Aorta (tissue), 5 donors: ENCODE measurements around the gene STK32B. TPM values are rescaled to one million over a fixed set of nuclear protein-coding genes. Genes with fewer than 3 reads are reported as not detected.
"Not testable (repeated sequence)": the region's sequence is repeated elsewhere in the genome, so short reads cannot be mapped to it uniquely, and the experiment has no call there.

Experiments
- ATAC-seq: fragments of 200-7000 bp; cut with Tn5 transposase; one replicate; pipeline ENCODE4 v1.9.1; 2022; ENCODE audit warnings: moderate library complexity; ENCODE audit not compliant: low FRiP score
- DNase-seq, 2 donors: peaks; one replicate each; pipeline ENCODE4 v3.0.0-alpha.2; 2020
- H3K27ac ChIP-seq, 2 donors: one replicate each; pipeline ENCODE4 v1.5.1; 2013; ENCODE audit warnings: low read length in 2 of 2, mild to moderate bottlenecking in 2 of 2, moderate library complexity in 2 of 2, control low read depth in 1 of 2, inconsistent platforms in 1 of 2, low read depth in 1 of 2
- H3K27me3 ChIP-seq, 2 donors: one replicate each; pipeline ENCODE4 v1.6.1; 2013; ENCODE audit warnings: control low read depth in 1 of 2, low read length in 1 of 2, mild to moderate bottlenecking in 1 of 2, moderate library complexity in 1 of 2; ENCODE audit not compliant: insufficient read depth in 2 of 2, control insufficient read depth in 1 of 2
- H3K36me3 ChIP-seq, 2 donors: one replicate each; pipeline ENCODE4 v1.6.1; 2013; ENCODE audit warnings: control low read depth in 1 of 2, low read length in 1 of 2, mild to moderate bottlenecking in 1 of 2; ENCODE audit not compliant: insufficient read depth in 2 of 2, control insufficient read depth in 1 of 2
- H3K4me1 ChIP-seq, 2 donors: one replicate each; pipeline ENCODE4 v1.6.1; 2013; ENCODE audit warnings: low read length in 2 of 2, control low read depth in 1 of 2, mild to moderate bottlenecking in 1 of 2, moderate library complexity in 1 of 2; ENCODE audit not compliant: insufficient read depth in 2 of 2, control insufficient read depth in 1 of 2
- H3K4me3 ChIP-seq, 2 donors: one replicate each; pipeline ENCODE4 v1.5.1; 2013; ENCODE audit warnings: low read length in 2 of 2, control low read depth in 1 of 2, mild to moderate bottlenecking in 1 of 2
- H3K9me3 ChIP-seq: one replicate; pipeline ENCODE4 v1.6.1; 2013; ENCODE audit warnings: mild to moderate bottlenecking, low read length; ENCODE audit not compliant: control insufficient read depth
- WGBS, 2 donors: extraction: QIAGEN DNeasy Blood & Tissue Kit; methylation state at CpG; one replicate each; pipeline ENCODE4 v1.1.7; 2013; 5-methylcytosine and 5-hydroxymethylcytosine counted together
- intact Hi-C, 2 donors: fragments of 100-400 bp; cut with DNase I; formaldehyde crosslinking; loops; one replicate each; pipeline versions ENCODE4 v1.14.2 to v1.15.0; 2022
- polyA plus RNA-seq, 2 donors: library from polyadenylated mRNA; stranded (reverse); fragments of 200-250 nt; gene quantifications; one replicate each; pipeline ENCODE4 v1.2.3, GENCODE V29; 2013
- total RNA-seq, 2 donors: library from RNA; stranded (reverse); fragmentation: NEBNext Ultra II Directional; extraction: Animal tissue kit (Norgen Biotek cat#: 25700); gene quantifications; one replicate each; pipeline ENCODE4 v1.2.1, GENCODE V29; 2021
- donor health status: healthy with polysubstance abuse.
- donor health status: Bipolar disorder and iron deficiency.
- donor health status: DM: no; HTN: no; CAD: no.
- donor health status: DM: no; HTN: no; CAD: no.
- donor health status: DM: yes; HTN: yes; CAD: no.

Gene STK32B
- total and polyA plus RNA-seq, 4 donors: 0.63 to 4.1 (median 1.9) TPM

DNA sequence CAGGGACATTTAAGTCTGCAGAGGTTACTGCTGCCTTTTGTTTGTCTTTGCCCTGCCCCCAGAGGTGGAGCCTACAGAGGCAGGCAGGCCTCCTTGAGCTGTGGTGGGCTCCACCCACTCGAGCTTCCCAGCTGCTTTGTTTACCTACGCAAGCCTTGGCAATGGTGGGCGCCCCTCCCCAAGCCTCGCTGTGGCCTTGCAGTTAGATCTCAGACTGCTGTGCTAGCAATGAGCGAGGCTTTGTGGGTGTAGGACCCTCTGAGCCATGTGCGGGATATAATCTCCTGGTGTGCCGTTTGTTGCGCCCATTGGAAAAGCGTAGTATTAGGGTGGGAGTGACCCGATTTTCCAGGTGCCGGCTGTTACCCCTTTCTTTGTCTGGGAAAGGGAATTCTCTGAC, 124.6 kb downstream of the STK32B start:
- intact Hi-C loops, H3K4me3 ChIP-seq, H3K36me3 ChIP-seq, H3K9me3 ChIP-seq, ATAC-seq, H3K27me3 ChIP-seq, H3K27ac ChIP-seq, H3K4me1 ChIP-seq: not testable (repeated sequence)
- 92 to 94% methylated on average over 11 of the region's 11 CpGs for WGBS, 2 donors
- DNase-seq: peak in 1 of 2 donors; percentile 57

DNA sequence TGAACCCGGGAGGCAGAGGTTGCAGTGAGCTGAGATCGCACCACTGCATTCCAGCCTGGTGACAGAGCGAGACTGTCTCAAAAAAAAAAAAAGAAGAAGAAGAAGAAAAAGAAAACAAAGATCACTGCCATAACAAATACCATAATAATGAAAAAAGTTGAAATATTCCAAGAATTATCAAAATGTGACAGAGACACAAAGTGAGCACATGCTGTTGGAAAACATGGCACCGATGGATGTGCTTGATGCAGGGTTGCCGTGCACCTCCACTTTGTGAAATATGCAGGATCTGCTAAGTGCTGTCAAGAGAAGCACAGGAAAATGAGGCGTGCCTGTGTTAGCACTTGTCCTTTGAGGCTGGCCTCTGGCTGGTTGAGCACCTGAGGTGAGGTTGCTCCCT, 133.3 kb downstream of the STK32B start:
- H3K27ac ChIP-seq: no peak overlapping the region
- ATAC-seq (no peak), DNase-seq (no peak)
- no peak overlapping the region for H3K4me3 ChIP-seq
- intact Hi-C loops: no loop called here
- no peaks in the 10 kb centered on the region for H3K4me1 ChIP-seq
- H3K36me3 ChIP-seq: no peaks in the 10 kb centered on the region
- 48 to 71% methylated on average over 4 to 6 of the region's 6 CpGs for WGBS, 2 donors
- H3K27me3 ChIP-seq: no peaks in the 10 kb centered on the region
- no peaks in the 10 kb centered on the region for H3K9me3 ChIP-seq

GRCh38 chr4:5185551-5185950, 134.3 kb downstream of the STK32B start:
- Histone ChIP-seq H3K4me1 (no peaks in the 10 kb centered on the region), H3K9me3 (no peaks in the 10 kb centered on the region), H3K27ac (no peak overlapping the region), H3K27me3 (no peaks in the 10 kb centered on the region), H3K4me3 (no peak overlapping the region), H3K36me3 (no peaks in the 10 kb centered on the region)
- ATAC-seq (no peak), DNase-seq (no peak)
- intact Hi-C loops: no loop called here
- WGBS, 2 donors: 89 to 90% methylated on average over 6 of the region's 6 CpGs

DNA sequence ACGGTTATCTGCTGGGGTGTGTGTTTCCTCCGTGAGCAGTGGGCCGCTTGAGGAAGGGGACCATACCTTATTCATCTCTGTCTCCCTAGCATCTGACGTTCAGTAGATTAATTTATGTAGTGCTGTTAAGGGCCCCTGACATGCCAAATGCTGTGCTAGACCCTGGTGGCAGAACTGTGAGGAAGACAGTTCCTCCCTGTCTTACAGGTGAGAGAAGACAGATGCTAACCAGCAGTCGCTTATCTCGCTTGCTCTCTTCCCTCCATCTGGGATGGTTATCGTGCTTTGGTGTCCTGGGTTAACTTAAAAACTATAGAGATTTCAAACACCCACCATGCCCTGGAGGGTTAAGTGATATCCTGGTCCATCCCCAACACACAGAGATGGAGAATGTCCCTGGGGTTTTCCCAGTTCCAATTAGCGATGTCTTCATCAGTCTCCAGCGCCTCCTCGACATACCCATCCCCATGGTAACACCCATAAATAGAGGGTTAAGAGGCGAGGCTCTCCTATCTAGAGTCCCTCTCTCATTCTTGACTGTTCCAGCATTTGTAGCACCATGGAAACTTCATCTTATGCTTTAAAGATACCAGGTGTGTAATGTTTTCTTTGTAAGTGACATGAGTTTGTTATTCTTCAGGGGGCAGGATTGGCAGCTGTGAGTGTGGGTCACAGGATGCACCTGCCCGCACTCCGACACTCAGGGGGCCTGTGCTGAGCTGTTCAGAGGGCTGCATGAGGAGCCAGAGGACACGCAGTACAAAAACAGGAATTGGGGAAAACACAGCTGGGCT, 135.2 kb downstream of the STK32B start:
- DNase-seq: no peak
- H3K27ac ChIP-seq: no peak overlapping the region
- no peaks in the 10 kb centered on the region for H3K27me3 ChIP-seq
- no peak overlapping the region for H3K4me3 ChIP-seq
- H3K9me3 ChIP-seq: no peaks in the 10 kb centered on the region
- WGBS, 2 donors: 87 to 88% methylated on average over 14 of the region's 14 CpGs
- no peaks in the 10 kb centered on the region for H3K36me3 ChIP-seq
- intact Hi-C loops: no loop called here
- ATAC-seq: no peak
- H3K4me1 ChIP-seq: no peaks in the 10 kb centered on the region

- DNase-seq: no peak
- no peak overlapping the region for H3K4me3 ChIP-seq
- H3K36me3 ChIP-seq: no peaks in the 10 kb centered on the region
- no peak overlapping the region for H3K27ac ChIP-seq
- no peaks in the 10 kb centered on the region for H3K9me3 ChIP-seq
- no peak for ATAC-seq
- H3K4me1 ChIP-seq: no peaks in the 10 kb centered on the region
- intact Hi-C loops: no loop called here
- no peaks in the 10 kb centered on the region for H3K27me3 ChIP-seq
- WGBS, 2 donors: 72 to 88% methylated on average over 10 of the region's 10 CpGs
Observed at GRCh38 chr4:5188130-5188529, 136.8 kb downstream of the STK32B start.

DNA sequence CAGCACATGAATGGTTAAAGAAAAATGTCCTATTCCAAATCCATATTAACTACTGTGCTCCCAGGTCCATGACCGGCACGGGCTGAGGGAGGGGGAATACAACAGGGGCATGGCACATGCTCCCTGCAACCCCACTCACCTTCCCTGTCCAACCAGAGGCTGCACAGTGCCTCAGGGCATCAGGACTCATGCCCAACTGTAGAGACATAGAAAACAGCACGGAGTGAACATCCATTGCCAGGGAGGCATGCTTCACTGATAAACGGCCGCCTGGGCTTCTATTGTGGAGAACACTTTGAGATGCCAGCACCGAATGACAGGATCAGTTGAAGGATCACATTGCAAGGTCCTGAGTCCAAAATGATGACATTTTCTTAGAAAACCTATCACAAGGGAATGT, 140.6 kb downstream of the STK32B start:
- 80 to 81% methylated on average over 6 of the region's 6 CpGs for WGBS, 2 donors
- H3K4me1 ChIP-seq: no peaks in the 10 kb centered on the region
- H3K9me3 ChIP-seq: no peaks in the 10 kb centered on the region
- H3K27ac ChIP-seq: no peak overlapping the region
- ATAC-seq (no peak), DNase-seq (no peak)
- intact Hi-C loops: no loop called here
- no peaks in the 10 kb centered on the region for H3K36me3 ChIP-seq
- H3K27me3 ChIP-seq: no peaks in the 10 kb centered on the region
- H3K4me3 ChIP-seq: no peak overlapping the region

DNA sequence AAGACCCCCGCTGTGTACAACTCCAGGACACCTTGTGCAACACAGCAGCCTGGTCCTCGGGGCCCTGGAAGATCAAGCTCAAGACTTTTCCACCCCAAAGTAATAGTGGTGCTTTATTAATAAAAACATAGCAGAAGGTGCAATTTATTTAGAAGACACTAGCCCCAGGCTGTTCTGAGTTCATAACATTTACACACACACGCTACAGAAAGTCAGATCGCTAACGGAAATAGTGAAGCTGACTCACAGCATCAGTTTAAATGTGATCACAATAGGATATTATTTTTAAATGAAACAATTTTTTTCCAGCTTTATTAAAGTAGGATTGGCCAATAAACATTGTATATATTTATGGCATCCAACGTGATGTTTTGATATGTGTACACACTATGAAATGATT, 141.0 kb downstream of the STK32B start:
- Histone ChIP-seq H3K9me3 (no peaks in the 10 kb centered on the region), H3K4me3 (no peak overlapping the region), H3K4me1 (no peaks in the 10 kb centered on the region), H3K27me3 (no peaks in the 10 kb centered on the region), H3K36me3 (no peaks in the 10 kb centered on the region), H3K27ac (no peak overlapping the region)
- WGBS, 2 donors: 86 to 89% methylated on average over 6 of the region's 6 CpGs
- intact Hi-C loops: no loop called here
- ATAC-seq (no peak), DNase-seq (no peak)

DNA sequence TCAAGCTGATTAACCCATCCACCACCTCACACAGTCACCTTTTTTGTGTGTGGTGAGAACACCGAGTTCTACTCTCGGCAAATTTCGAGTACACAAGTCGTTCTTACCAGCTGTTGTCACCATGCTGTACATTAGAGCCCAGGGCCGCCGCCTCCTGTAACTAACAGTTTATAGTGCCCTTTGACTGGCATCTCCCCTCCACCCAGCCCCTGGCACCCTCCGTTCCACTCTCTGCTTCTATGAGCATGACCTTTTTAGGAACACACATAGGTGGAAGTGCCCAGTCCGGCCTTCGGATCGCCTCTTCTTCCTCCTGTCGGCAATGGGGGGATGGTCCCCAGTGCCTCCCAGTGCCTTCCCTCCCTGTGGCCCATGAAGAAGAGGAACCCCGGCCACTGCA, 141.4 kb downstream of the STK32B start:
- no peaks in the 10 kb centered on the region for H3K4me1 ChIP-seq
- no peaks in the 10 kb centered on the region for H3K36me3 ChIP-seq
- DNase-seq (no peak), ATAC-seq (no peak)
- no peak overlapping the region for H3K4me3 ChIP-seq
- no peak overlapping the region for H3K27ac ChIP-seq
- no peaks in the 10 kb centered on the region for H3K9me3 ChIP-seq
- intact Hi-C loops: no loop called here
- WGBS, 2 donors: 83 to 91% methylated on average over 12 of the region's 12 CpGs
- H3K27me3 ChIP-seq: no peaks in the 10 kb centered on the region
